ENCODE results near the gene TNFRSF11A.

Gene TNFRSF11A

GRCh38 chr18:62338446-62339105 is 13.5 kb downstream of the TNFRSF11A start:
- no peak for TF ChIP-seq CTCF (IDR thresholded peaks at IDR 0.05; ENCODE audit: borderline replicate concordance, insufficient read depth, low read depth, low read length)
- H3K4me3 ChIP-seq (ENCODE audit: low read depth, low read length) = no peak overlapping the region

GRCh38 chr18:62339106-62339988 is 14.2 kb downstream of the TNFRSF11A start:
- no peak for TF ChIP-seq CTCF (IDR thresholded peaks at IDR 0.05; ENCODE audit: borderline replicate concordance, insufficient read depth, low read depth, low read length)
- H3K4me3 ChIP-seq (ENCODE audit: low read depth, low read length) = no peak overlapping the region

- no peak overlapping the region for H3K4me3 ChIP-seq (ENCODE audit: low read depth, low read length)
Measured at GRCh38 chr18:62340996-62341395, 15.9 kb downstream of the TNFRSF11A start.

GRCh38 chr18:62341473-62341872 is 16.4 kb downstream of the TNFRSF11A start:
- TF ChIP-seq CTCF (IDR thresholded peaks at IDR 0.05; ENCODE audit: borderline replicate concordance, insufficient read depth, low read depth, low read length) = no peak
- no peak overlapping the region for H3K4me3 ChIP-seq (ENCODE audit: low read depth, low read length)

More at GRCh38 chr18:62340996-62341395, 15.9 kb downstream of the TNFRSF11A start:
- no peak for TF ChIP-seq CTCF (IDR thresholded peaks at IDR 0.05; ENCODE audit: borderline replicate concordance, insufficient read depth, low read depth, low read length)

- H3K4me3 ChIP-seq (ENCODE audit: low read depth, low read length) = no peak overlapping the region
- no peak for TF ChIP-seq CTCF (IDR thresholded peaks at IDR 0.05; ENCODE audit: borderline replicate concordance, insufficient read depth, low read depth, low read length)
Measured at GRCh38 chr18:62342884-62343283, 17.8 kb downstream of the TNFRSF11A start.

- TF ChIP-seq CTCF (IDR thresholded peaks at IDR 0.05; ENCODE audit: borderline replicate concordance, insufficient read depth, low read depth, low read length) = no peak
- no peak overlapping the region for H3K4me3 ChIP-seq (ENCODE audit: low read depth, low read length)
Measured at GRCh38 chr18:62343316-62343715, 18.2 kb downstream of the TNFRSF11A start.
